ENCODE data around the gene SFMBT2. TPM values are rescaled to one million over a fixed set of nuclear protein-coding genes. Genes with fewer than 3 reads are reported as not detected.
"Not testable (repeated sequence)": the region's sequence is repeated elsewhere in the genome, so short reads cannot be mapped to it uniquely, and the experiment has no call there.

SFMBT2 gene
- total RNA-seq, 2 experiments from 2014 or later, result 22.0 to 23.1 TPM

- no peaks in the 10 kb centered on the region for H3K27me3 Mint-ChIP-seq
- H3K4me1 Mint-ChIP-seq, result peaks cover 57% of the 10 kb centered on the region
- H3K27ac Mint-ChIP-seq, result no peak overlapping the region
- peaks cover 53% of the 10 kb centered on the region for H3K36me3 Mint-ChIP-seq
- H3K4me3 Mint-ChIP-seq, result no peak overlapping the region
- no peak for DNase-seq
- H3K9me3 Mint-ChIP-seq, result peaks cover 5% of the 10 kb centered on the region
Observed at GRCh38 chr10:7301006-7301778, 109.6 kb downstream of the SFMBT2 start.

DNA sequence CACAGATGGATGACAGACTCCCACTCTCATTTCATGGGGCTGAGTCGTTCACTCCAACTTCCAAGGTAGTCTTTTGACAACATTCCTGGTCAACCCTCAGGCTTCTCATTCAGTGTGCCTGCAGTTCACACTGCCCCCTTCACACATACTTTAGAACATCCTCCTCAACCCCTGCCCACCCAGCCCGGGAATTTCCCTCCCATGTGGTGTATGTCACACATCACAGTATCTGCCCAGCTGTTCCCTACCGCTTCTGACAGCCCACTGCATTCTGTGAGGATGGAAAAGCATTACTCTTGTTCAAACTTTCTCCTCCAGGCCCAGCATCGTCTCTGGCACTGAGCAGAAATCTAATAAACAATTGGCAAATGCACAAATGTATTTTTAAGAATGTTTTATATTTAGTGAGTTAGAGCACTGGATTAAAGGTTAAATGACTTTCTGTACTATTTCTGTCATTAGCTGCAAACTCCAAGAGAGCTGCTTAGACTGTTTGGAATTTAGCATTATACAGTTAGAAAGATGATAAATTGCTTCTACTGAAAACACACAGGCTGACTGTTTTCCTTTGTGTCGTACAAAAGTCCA lies 110.4 kb downstream of the SFMBT2 start:
- no peak for DNase-seq
- Mint-ChIP-seq H3K4me3 (no peak overlapping the region), H3K36me3 (peaks cover 51% of the 10 kb centered on the region), H3K9me3 (peaks cover 5% of the 10 kb centered on the region), H3K27ac (no peak overlapping the region), H3K4me1 (peaks cover 55% of the 10 kb centered on the region), H3K27me3 (no peaks in the 10 kb centered on the region)

DNA sequence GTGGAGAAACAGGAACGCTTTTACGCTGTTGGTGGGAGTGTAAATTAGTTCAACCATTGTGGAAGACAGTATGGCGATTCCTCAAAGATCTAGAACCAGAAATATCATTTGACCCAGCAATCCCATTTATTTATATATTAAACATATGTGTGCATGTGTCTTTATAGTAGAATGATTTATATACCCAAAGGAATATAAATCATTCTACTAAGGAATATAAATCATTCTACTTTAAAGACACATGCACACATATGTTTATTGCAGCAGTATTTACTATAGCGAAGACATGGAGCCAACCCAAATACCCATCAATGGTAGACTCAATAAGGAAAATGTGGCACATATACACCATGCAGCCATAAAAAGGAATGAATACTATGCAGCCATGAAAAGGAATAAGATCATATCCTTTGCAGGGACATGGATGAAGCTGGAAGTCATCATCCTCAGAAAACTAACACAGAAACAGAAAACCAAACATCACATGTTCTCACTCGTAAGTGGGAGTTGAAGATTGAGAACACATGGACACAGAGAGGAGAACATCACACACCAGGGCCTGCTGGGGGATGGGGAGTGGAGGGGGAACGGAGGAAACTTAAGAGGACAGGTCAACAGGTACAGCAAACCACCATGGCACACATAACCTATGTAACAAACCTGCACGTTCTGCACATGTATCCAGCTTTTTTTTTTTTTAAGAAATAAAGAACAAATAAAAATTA lies 111.1 kb downstream of the SFMBT2 start:
- Mint-ChIP-seq H3K36me3 (peaks cover 49% of the 10 kb centered on the region), H3K4me1 (peaks cover 56% of the 10 kb centered on the region)
- not testable (repeated sequence) for H3K27ac Mint-ChIP-seq, H3K27me3 Mint-ChIP-seq, H3K4me3 Mint-ChIP-seq, DNase-seq, H3K9me3 Mint-ChIP-seq

DNA sequence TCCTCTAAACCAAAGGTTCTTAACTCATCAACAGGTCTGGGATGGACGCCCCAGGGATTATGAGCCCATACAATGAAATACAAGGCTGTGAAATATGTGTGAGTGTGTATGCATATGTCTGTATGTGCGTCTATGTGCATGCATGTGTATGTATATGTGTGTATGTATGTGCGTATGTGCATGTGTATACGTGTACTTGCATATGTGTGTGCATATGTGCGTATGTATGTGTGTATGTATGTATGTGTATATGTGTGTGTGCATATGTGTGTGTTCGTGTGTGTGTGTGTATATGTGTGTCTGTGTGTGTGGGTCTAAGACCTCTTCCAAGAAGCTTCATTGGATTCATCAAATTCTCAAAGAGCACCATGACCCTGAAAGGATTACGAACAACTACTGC lies 112.3 kb downstream of the SFMBT2 start:
- H3K9me3 Mint-ChIP-seq, result peaks cover 5% of the 10 kb centered on the region

DNA sequence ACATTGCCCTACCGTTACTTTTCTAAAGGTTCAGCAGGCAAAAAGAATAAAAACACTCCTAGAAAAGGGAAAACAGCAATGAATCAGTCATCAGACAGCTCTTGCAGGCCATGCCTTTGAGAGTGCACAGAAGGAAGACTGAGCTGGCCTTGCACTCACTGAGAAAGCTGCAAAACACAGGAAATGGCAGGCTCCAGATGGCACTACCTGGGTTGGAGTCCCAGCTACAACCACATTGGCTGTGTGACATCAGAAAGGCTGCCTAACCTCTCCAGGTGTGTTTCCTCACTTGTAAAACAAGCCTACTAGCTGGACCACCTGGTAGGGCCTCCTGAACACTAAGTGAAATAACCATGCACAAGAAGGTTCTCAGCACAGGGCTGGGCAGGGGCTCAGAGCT lies 113.7 kb downstream of the SFMBT2 start:
- no peak overlapping the region for H3K4me3 Mint-ChIP-seq
- DNase-seq, result no peak
- H3K36me3 Mint-ChIP-seq, result peaks cover 39% of the 10 kb centered on the region
- H3K4me1 Mint-ChIP-seq, result peaks cover 53% of the 10 kb centered on the region
- H3K27ac Mint-ChIP-seq, result no peak overlapping the region
- peaks cover 5% of the 10 kb centered on the region for H3K9me3 Mint-ChIP-seq
- no peaks in the 10 kb centered on the region for H3K27me3 Mint-ChIP-seq

More for the DNA sequence above, 112.3 kb downstream of the SFMBT2 start:
- no peak overlapping the region for H3K4me3 Mint-ChIP-seq
- peaks cover 56% of the 10 kb centered on the region for H3K4me1 Mint-ChIP-seq
- DNase-seq, result no peak
- no peaks in the 10 kb centered on the region for H3K27me3 Mint-ChIP-seq
- no peak overlapping the region for H3K27ac Mint-ChIP-seq
- H3K36me3 Mint-ChIP-seq, result peaks cover 43% of the 10 kb centered on the region

DNA sequence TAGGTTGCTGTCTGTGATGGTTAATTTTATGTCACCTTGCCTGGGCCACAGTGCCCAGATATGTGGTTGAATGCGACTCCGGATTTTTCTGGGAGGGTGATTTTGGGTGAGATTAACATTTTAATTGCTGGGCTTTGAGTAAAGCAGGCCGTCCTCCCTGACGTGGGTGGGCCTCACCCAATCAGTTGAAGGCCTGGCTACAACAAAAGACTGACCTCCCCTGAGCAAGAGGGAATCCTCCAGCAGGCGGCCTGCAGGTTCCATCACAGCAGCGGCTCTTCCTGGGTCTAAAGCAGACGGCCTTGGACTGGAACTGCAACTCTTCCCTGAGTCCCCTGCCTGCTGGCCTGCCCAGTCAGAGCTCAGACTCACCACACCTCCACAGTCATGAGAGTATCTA lies 114.2 kb downstream of the SFMBT2 start:
- no peak overlapping the region for H3K27ac Mint-ChIP-seq
- peaks cover 37% of the 10 kb centered on the region for H3K36me3 Mint-ChIP-seq
- H3K4me1 Mint-ChIP-seq, result peaks cover 56% of the 10 kb centered on the region

DNA sequence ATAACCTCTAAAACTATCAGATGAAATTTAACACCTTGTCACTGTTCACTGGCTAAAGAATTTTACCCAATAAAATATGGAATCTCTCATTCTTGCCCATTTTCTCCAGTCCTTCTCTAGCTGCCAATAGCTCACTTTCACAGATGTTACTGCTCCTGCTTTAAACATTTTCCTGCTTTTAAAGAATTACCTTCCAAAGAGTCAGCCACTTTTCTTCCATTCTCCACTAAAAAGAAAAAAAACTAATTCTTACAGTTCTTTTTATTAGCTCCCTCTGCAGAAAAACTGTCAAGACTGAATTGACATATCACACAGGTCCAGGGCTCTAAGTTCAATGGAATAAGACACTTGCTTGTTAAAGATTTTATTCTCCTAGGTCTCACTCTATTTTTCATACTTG lies 114.8 kb downstream of the SFMBT2 start:
- peaks cover 62% of the 10 kb centered on the region for H3K4me1 Mint-ChIP-seq
- peaks cover 39% of the 10 kb centered on the region for H3K36me3 Mint-ChIP-seq
- no peak overlapping the region for H3K4me3 Mint-ChIP-seq
- H3K27ac Mint-ChIP-seq, result no peak overlapping the region
- H3K27me3 Mint-ChIP-seq, result no peaks in the 10 kb centered on the region
- DNase-seq, result no peak
- peaks cover 5% of the 10 kb centered on the region for H3K9me3 Mint-ChIP-seq

More for the DNA sequence above, 114.2 kb downstream of the SFMBT2 start:
- H3K4me3 Mint-ChIP-seq, result no peak overlapping the region
- peaks cover 5% of the 10 kb centered on the region for H3K9me3 Mint-ChIP-seq
- H3K27me3 Mint-ChIP-seq, result no peaks in the 10 kb centered on the region
- DNase-seq, result no peak

GRCh38 chr10:7293378-7293920 lies 117.4 kb downstream of the SFMBT2 start:
- peaks cover 57% of the 10 kb centered on the region for H3K4me1 Mint-ChIP-seq
- no peak overlapping the region for H3K4me3 Mint-ChIP-seq
- H3K9me3 Mint-ChIP-seq, result peaks cover under 1% of the 10 kb centered on the region
- H3K27ac Mint-ChIP-seq, result no peak overlapping the region
- H3K36me3 Mint-ChIP-seq, result peaks cover 35% of the 10 kb centered on the region
- H3K27me3 Mint-ChIP-seq, result no peaks in the 10 kb centered on the region
- no peak for DNase-seq

GRCh38 chr10:7291487-7292270 lies 119.2 kb downstream of the SFMBT2 start:
- Mint-ChIP-seq H3K4me1 (peaks cover 56% of the 10 kb centered on the region), H3K27me3 (no peaks in the 10 kb centered on the region), H3K36me3 (peaks cover 27% of the 10 kb centered on the region), H3K9me3 (no peaks in the 10 kb centered on the region), H3K27ac (no peak overlapping the region), H3K4me3 (no peak overlapping the region)
- no peak for DNase-seq

DNA sequence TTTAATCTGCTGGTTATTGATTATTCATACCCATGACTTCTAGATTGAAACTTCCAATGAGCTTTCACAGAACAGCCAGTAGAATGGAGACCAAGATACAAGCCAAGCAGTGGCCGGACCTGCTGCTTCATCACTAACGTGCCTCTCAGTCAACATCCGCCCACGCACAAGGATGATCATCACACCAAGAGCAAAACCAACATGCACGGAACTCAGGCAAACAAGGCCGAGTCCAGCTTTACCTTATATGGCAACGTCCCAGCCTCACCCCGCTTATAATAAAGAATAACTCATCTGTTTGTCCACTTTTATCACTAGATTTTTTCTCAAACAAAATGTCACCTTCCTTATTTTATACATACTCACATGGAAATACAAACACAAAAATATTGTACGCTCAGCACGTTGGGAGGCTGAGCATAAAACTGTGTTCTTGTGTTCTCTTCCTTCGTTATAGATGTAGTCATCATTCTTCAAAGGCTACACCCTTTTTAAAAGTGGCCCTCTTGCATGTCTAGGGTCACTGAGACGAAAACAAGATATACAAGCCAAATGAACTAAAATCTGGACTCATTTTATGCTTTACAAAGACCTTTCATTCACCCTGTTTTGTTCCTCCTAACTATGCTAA lies 122.7 kb downstream of the SFMBT2 start:
- no peak for DNase-seq
- Mint-ChIP-seq H3K4me3 (no peak overlapping the region), H3K27me3 (no peaks in the 10 kb centered on the region), H3K36me3 (peaks cover 30% of the 10 kb centered on the region), H3K4me1 (peaks cover 40% of the 10 kb centered on the region), H3K27ac (no peak overlapping the region), H3K9me3 (no peaks in the 10 kb centered on the region)

GRCh38 chr10:7287377-7287776 lies 123.5 kb downstream of the SFMBT2 start:
- DNase-seq, result no peak
- no peaks in the 10 kb centered on the region for H3K27me3 Mint-ChIP-seq
- H3K9me3 Mint-ChIP-seq, result no peaks in the 10 kb centered on the region
- H3K4me1 Mint-ChIP-seq, result peaks cover 35% of the 10 kb centered on the region
- peaks cover 30% of the 10 kb centered on the region for H3K36me3 Mint-ChIP-seq
- no peak overlapping the region for H3K4me3 Mint-ChIP-seq
- H3K27ac Mint-ChIP-seq, result no peak overlapping the region

DNA sequence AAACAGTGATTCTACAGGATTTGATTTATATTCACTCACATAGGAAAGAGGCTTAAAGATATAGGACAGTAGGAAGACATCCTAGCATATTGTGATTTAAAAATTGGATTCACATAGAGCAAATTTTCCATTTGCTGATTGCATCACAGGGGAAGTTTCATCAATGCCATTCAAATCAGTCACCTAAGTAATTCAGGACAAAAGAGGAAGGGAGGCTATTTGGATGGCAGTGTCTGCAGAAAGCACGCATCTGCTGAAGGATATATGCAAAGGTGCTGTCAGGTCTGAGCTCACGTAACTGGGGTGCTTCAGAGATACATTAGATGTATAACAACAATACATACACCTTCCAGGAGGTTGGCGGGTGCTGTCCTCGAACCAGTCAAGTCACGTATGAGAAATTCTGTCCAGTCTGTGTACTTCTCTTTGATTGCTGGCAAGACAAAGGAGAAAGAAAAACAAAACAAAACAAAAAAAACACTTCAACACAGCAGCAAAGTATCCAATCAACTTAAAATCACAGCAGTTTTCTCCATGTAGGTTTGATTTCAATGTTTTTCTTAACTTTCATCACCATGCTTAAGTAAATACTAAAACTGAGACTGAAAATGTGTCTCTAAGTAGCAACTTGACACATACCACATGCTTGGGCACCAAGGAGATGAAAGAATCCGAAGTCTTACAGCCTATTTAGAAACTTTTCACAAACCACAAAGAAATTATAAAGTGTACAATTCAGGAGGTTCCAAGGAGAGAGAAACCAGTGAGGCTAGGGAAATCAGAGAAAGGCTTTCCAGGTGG lies 125.1 kb downstream of the SFMBT2 start:
- no peak for DNase-seq
- Mint-ChIP-seq H3K4me3 (no peak overlapping the region), H3K4me1 (peaks cover 26% of the 10 kb centered on the region), H3K27me3 (no peaks in the 10 kb centered on the region), H3K9me3 (no peaks in the 10 kb centered on the region), H3K36me3 (peaks cover 29% of the 10 kb centered on the region), H3K27ac (no peak overlapping the region)

DNA sequence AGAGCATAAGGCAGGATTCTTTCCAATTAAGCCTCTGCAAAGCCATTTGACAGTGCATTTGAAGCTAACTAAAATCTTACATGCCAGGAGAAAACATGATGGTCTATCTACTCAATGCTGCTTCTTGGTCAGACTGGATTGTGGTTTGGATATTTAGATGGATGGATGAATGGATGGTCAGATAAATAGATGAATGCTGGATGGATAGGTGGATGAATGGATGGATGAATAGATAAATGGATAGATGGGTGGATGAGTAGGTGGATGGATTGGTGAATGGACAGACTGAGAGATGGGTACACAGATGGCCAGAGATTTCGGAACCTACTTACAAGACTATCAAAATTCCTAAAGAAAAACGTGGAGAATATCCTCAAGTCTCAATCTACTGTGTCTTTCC lies 127.6 kb downstream of the SFMBT2 start:
- no peak overlapping the region for H3K4me3 Mint-ChIP-seq
- DNase-seq, result no peak
- H3K4me1 Mint-ChIP-seq, result peaks cover 24% of the 10 kb centered on the region
- no peaks in the 10 kb centered on the region for H3K27me3 Mint-ChIP-seq
- H3K27ac Mint-ChIP-seq, result no peak overlapping the region
- H3K9me3 Mint-ChIP-seq, result no peaks in the 10 kb centered on the region
- H3K36me3 Mint-ChIP-seq, result peaks cover 33% of the 10 kb centered on the region

GRCh38 chr10:7282457-7282856 lies 128.4 kb downstream of the SFMBT2 start:
- no peak overlapping the region for H3K4me3 Mint-ChIP-seq
- DNase-seq, result no peak
- no peaks in the 10 kb centered on the region for H3K9me3 Mint-ChIP-seq
- peaks cover 34% of the 10 kb centered on the region for H3K36me3 Mint-ChIP-seq
- H3K27ac Mint-ChIP-seq, result no peak overlapping the region
- no peaks in the 10 kb centered on the region for H3K27me3 Mint-ChIP-seq
- H3K4me1 Mint-ChIP-seq, result peaks cover 24% of the 10 kb centered on the region
